ENCODE results near the gene NCOA7. TPM values are rescaled to one million over a fixed set of nuclear protein-coding genes. Genes with fewer than 3 reads are reported as not detected.

The NCOA7 gene
- total RNA-seq, 3 donors from 2014 or later: 62.6 to 94.7 (median 82.4) TPM

GRCh38 chr6:125886914-125887313 lies 96.2 kb downstream of the NCOA7 start:
- H3K9me3 ChIP-seq: no peaks in the 10 kb centered on the region
- DNase-seq (ENCODE audit: low spot score in 2 of 2): no peak
- no peak overlapping the region for H3K27ac ChIP-seq
- no peaks in the 10 kb centered on the region for H3K4me1 ChIP-seq
- H3K4me3 ChIP-seq: no peak overlapping the region
- peaks cover 3% of the 10 kb centered on the region for H3K36me3 ChIP-seq
- no peaks in the 10 kb centered on the region for H3K27me3 ChIP-seq
- TF ChIP-seq POLR2A (IDR thresholded peaks at IDR 0.05) (no peak), POLR2AphosphoS5 (IDR thresholded peaks at IDR 0.05) (no peak), CTCF (IDR thresholded peaks at IDR 0.05) (no peak)
- intact Hi-C loops (cut with DNase I; ENCODE audit: low total_unique reads): no loop called here

- Histone ChIP-seq H3K27ac (no peak overlapping the region), H3K9me3 (no peaks in the 10 kb centered on the region), H3K4me3 (no peak overlapping the region), H3K27me3 (no peaks in the 10 kb centered on the region), H3K4me1 (no peaks in the 10 kb centered on the region), H3K36me3 (peaks cover 3% of the 10 kb centered on the region)
- DNase-seq (ENCODE audit: low spot score in 2 of 2): no peak
- TF ChIP-seq POLR2AphosphoS5 (IDR thresholded peaks at IDR 0.05): no peak
- no peak for TF ChIP-seq POLR2A (IDR thresholded peaks at IDR 0.05)
- TF ChIP-seq CTCF (IDR thresholded peaks at IDR 0.05): no peak
- intact Hi-C loops (cut with DNase I; ENCODE audit: low total_unique reads): no loop called here
Measured at GRCh38 chr6:125887372-125887771, 96.6 kb downstream of the NCOA7 start.

- no peaks in the 10 kb centered on the region for H3K36me3 ChIP-seq
- H3K4me1 ChIP-seq: no peaks in the 10 kb centered on the region
- H3K4me3 ChIP-seq: no peak overlapping the region
- intact Hi-C loops (cut with DNase I; ENCODE audit: low total_unique reads): no loop called here
- H3K9me3 ChIP-seq: no peaks in the 10 kb centered on the region
- TF ChIP-seq CTCF (IDR thresholded peaks at IDR 0.05): peak in 1 of 3 donors; percentile 21
- no peak for TF ChIP-seq POLR2A (IDR thresholded peaks at IDR 0.05)
- DNase-seq (ENCODE audit: low spot score in 2 of 2): no peak
- H3K27me3 ChIP-seq: no peaks in the 10 kb centered on the region
- H3K27ac ChIP-seq: no peak overlapping the region
Measured at GRCh38 chr6:125888989-125889656, 98.4 kb downstream of the NCOA7 start.

- no peak overlapping the region for H3K27ac ChIP-seq
- no peak overlapping the region for H3K4me3 ChIP-seq
- DNase-seq (ENCODE audit: low spot score in 2 of 2): no peak
- no peaks in the 10 kb centered on the region for H3K27me3 ChIP-seq
- no peak for TF ChIP-seq POLR2A (IDR thresholded peaks at IDR 0.05)
- no peak for TF ChIP-seq POLR2AphosphoS5 (IDR thresholded peaks at IDR 0.05)
- TF ChIP-seq CTCF (IDR thresholded peaks at IDR 0.05): no peak
- intact Hi-C loops (cut with DNase I; ENCODE audit: low total_unique reads): no loop called here
- H3K9me3 ChIP-seq: no peaks in the 10 kb centered on the region
- no peaks in the 10 kb centered on the region for H3K36me3 ChIP-seq
- H3K4me1 ChIP-seq: no peaks in the 10 kb centered on the region
Measured at GRCh38 chr6:125899726-125900182, 109.0 kb downstream of the NCOA7 start.

GRCh38 chr6:125904871-125905270 lies 114.1 kb downstream of the NCOA7 start:
- TF ChIP-seq POLR2AphosphoS5 (IDR thresholded peaks at IDR 0.05) (no peak), CTCF (IDR thresholded peaks at IDR 0.05) (no peak)
- no peak overlapping the region for H3K4me3 ChIP-seq
- H3K27ac ChIP-seq: no peak overlapping the region
- no peaks in the 10 kb centered on the region for H3K36me3 ChIP-seq
- intact Hi-C loops (cut with DNase I; ENCODE audit: low total_unique reads): no loop called here
- no peaks in the 10 kb centered on the region for H3K9me3 ChIP-seq
- H3K27me3 ChIP-seq: no peaks in the 10 kb centered on the region
- no peaks in the 10 kb centered on the region for H3K4me1 ChIP-seq
- no peak for DNase-seq (ENCODE audit: low spot score in 2 of 2)
